Nephron progenitor cell (in vitro differentiated cells): Measurements from ENCODE around the gene RCOR2.

Experiments
- DNase-seq: peaks from one replicate; pipeline ENCODE4 v3.0.0; 2021
- H3K27ac Mint-ChIP-seq: 2 replicates; pipeline ENCODE4 v1.8.0; 2021; ENCODE audit warnings: mild to moderate bottlenecking, moderate library complexity, mixed read lengths
- H3K27me3 Mint-ChIP-seq: 2 replicates; pipeline ENCODE4 v1.8.0; 2021; ENCODE audit warnings: mild to moderate bottlenecking, low read depth, mixed read lengths; ENCODE audit not compliant: poor library complexity
- H3K36me3 Mint-ChIP-seq: 2 replicates; pipeline ENCODE4 v1.8.0; 2021; ENCODE audit warnings: low read depth, mixed read lengths
- H3K4me1 Mint-ChIP-seq: 2 replicates; pipeline ENCODE4 v1.8.0; 2021; ENCODE audit warnings: mixed read lengths
- H3K4me3 Mint-ChIP-seq: 2 replicates; pipeline ENCODE4 v1.8.0; 2021; ENCODE audit warnings: mild to moderate bottlenecking, moderate library complexity, mixed read lengths
- H3K9me3 Mint-ChIP-seq: 2 replicates; pipeline ENCODE4 v1.8.0; 2021; ENCODE audit warnings: mild to moderate bottlenecking, moderate library complexity, mixed read lengths
- TF ChIP-seq, protein P1 (sequence below): fragments of 200-600 bp; sonication (generic); IDR thresholded peaks from 2 replicates; pipeline ENCODE4 v1.5.0; 2021; ENCODE audit warnings: antibody characterized with exemption

RCOR2 gene

DNA sequence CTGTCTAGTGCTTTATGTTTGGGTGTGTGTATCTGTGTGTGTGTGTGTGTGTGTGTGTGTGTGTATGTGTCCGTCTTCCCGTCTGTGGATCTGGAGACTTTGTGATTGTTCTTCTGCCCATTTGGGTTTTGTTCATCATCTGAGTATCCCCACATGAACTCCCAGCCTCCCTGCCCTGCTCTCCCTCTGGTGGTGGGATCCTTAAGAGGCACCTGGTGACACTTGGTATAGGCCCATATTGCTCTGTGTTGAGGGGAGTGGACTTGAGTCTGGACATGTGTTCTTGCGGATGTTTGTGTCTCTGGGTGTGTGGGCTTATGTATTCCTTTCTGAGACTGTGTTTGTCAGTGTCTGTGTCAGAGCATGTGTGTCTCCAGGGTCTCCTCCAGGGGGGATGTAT lies 15.3 kb downstream of the RCOR2 start:
- Mint-ChIP-seq H3K9me3 (no peaks in the 10 kb centered on the region), H3K4me3 (no peak overlapping the region), H3K4me1 (peaks cover 15% of the 10 kb centered on the region), H3K27ac (peak overlapping the region; percentile 5), H3K27me3 (peaks cover 7% of the 10 kb centered on the region), H3K36me3 (peaks cover 51% of the 10 kb centered on the region)
- no peak for DNase-seq
- TF ChIP-seq, protein P1, sequence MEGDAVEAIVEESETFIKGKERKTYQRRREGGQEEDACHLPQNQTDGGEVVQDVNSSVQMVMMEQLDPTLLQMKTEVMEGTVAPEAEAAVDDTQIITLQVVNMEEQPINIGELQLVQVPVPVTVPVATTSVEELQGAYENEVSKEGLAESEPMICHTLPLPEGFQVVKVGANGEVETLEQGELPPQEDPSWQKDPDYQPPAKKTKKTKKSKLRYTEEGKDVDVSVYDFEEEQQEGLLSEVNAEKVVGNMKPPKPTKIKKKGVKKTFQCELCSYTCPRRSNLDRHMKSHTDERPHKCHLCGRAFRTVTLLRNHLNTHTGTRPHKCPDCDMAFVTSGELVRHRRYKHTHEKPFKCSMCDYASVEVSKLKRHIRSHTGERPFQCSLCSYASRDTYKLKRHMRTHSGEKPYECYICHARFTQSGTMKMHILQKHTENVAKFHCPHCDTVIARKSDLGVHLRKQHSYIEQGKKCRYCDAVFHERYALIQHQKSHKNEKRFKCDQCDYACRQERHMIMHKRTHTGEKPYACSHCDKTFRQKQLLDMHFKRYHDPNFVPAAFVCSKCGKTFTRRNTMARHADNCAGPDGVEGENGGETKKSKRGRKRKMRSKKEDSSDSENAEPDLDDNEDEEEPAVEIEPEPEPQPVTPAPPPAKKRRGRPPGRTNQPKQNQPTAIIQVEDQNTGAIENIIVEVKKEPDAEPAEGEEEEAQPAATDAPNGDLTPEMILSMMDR, result no peak

DNA sequence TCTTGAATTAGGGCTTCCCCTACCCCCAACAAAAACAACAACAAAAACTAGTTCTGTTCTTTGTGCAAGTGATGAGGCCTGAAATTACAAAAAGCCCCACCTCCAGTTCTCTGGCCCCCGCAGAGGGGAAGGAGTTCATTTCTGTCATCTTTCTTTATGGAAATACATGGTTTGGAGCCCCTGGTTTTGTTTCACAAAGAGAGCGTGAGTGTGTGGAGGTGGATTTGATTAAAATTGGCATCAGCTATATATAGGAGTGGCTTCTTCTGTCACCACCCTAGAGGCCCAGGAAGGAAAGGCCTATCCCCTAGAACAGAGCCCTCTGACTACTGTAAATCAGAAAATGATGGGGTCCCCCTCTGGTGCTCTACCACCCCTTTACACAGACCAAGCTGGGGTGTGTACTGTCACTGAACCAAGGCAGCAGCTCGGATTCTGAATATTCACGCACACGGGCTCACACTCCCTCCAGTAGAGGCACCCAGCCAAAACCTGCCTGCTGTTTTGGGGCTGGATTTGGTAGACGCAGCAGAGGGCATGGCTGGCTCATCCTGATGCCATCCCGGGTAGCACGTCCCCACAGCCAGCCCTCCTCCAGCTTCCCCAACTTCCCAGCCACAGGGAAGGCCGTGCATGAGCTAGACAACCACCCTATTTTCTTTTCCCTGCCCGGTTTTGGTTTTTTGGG lies 19.4 kb downstream of the RCOR2 start:
- DNase-seq, result no peak

DNA sequence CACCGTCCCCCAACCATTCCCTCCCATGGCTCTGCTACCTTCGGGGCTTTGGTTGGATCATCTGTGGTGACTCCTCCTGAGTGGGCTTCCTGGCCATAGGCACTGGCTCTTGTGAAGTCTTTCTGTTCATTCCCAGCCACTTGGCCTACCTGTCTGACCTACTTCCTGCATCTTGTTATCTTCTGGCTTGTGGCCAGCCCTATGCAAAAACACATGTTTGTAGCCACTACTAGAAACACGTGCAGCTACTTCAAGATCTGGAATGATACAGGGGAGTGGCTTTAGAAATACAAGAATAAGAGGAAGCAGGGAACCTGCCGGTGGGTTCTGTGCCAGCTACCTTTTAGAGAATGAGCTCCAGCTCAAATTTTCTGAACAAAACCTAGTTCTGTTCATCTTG lies 20.9 kb downstream of the RCOR2 start:
- H3K4me3 Mint-ChIP-seq, result no peak overlapping the region
- DNase-seq, result no peak
- peaks cover 7% of the 10 kb centered on the region for H3K9me3 Mint-ChIP-seq
- H3K27me3 Mint-ChIP-seq, result no peaks in the 10 kb centered on the region
- peaks cover 59% of the 10 kb centered on the region for H3K36me3 Mint-ChIP-seq
- TF ChIP-seq, protein P1, result no peak
- H3K4me1 Mint-ChIP-seq, result peaks cover 9% of the 10 kb centered on the region
- H3K27ac Mint-ChIP-seq, result no peak overlapping the region

More for the DNA sequence above, 19.4 kb downstream of the RCOR2 start:
- H3K4me3 Mint-ChIP-seq, result no peak overlapping the region
- no peak overlapping the region for H3K27ac Mint-ChIP-seq
- no peaks in the 10 kb centered on the region for H3K4me1 Mint-ChIP-seq
- H3K36me3 Mint-ChIP-seq, result peaks cover 69% of the 10 kb centered on the region
- H3K27me3 Mint-ChIP-seq, result peaks cover 4% of the 10 kb centered on the region
- TF ChIP-seq, protein P1, result no peak
- H3K9me3 Mint-ChIP-seq, result peaks cover 7% of the 10 kb centered on the region

DNA sequence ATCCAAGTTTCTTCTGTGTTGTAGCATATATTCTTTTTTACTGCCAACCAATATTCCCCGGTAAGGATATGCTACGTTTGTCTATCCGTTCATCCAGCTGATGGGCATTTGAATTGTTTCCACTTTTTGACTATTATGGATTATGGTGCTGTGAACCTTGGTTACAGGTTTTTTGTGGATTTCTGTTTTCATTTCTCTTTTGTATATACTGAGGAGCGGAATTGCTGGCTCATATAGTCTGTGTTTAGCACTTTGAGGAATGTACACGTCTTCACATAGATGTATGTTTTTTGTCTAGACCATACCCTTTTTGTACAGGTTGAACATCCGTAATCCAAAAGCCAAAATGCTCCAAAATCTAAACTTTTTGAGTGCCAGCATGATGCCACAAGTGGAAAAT lies 23.6 kb downstream of the RCOR2 start:
- H3K9me3 Mint-ChIP-seq, result peaks cover 7% of the 10 kb centered on the region
- no peaks in the 10 kb centered on the region for H3K27me3 Mint-ChIP-seq
- peaks cover 38% of the 10 kb centered on the region for H3K36me3 Mint-ChIP-seq
- TF ChIP-seq, protein P1, result no peak
- H3K4me3 Mint-ChIP-seq, result no peak overlapping the region
- peaks cover 33% of the 10 kb centered on the region for H3K4me1 Mint-ChIP-seq
- no peak overlapping the region for H3K27ac Mint-ChIP-seq
- no peak for DNase-seq

DNA sequence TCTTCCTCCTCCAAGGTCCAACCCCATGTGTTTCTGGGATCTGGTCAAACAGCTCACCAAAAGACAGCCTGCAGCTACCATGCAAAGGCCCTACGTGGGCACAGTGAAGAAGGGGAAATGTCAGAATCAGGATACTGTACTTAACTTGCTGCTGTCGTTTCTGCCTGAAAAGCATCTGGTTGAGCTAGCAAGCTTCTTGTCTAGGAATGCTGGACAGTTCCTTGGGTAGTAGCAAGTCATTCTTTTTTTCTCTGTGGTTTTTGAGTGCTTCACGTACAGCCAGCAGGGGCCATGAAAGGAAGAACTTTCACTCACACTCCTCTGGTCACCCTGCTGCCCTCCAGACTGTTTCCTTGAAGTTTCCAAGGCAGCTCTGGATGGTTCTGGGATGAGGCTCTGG lies 24.7 kb downstream of the RCOR2 start:
- peak overlapping the region; percentile 61 for H3K27ac Mint-ChIP-seq
- no peaks in the 10 kb centered on the region for H3K27me3 Mint-ChIP-seq
- no peak overlapping the region for H3K4me3 Mint-ChIP-seq
- H3K9me3 Mint-ChIP-seq, result peaks cover 7% of the 10 kb centered on the region
- peaks cover 34% of the 10 kb centered on the region for H3K36me3 Mint-ChIP-seq
- TF ChIP-seq, protein P1, result no peak
- no peak for DNase-seq
- H3K4me1 Mint-ChIP-seq, result peaks cover 45% of the 10 kb centered on the region

DNA sequence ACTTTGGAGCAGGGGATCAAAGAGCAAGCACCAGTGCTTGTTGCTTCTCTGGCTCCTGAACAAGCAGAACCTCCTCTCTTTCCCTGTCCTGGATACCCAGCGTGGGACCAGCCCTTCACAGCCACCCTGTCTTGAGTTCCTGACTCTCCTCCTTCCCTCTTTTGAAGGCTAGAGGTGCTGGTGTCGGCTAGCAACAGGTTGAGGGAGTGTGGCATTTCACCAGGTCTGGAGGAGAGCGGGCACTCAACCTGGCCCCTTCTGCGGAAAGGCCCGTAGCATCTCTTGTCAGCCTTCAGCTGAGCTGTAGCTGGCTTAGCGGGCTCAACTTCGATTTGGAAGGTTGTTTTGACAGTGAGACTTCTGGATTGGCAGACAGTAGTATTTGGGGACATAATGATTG lies 26.6 kb downstream of the RCOR2 start:
- Mint-ChIP-seq H3K27ac (no peak overlapping the region), H3K4me3 (no peak overlapping the region), H3K9me3 (peaks cover 7% of the 10 kb centered on the region), H3K4me1 (peaks cover 52% of the 10 kb centered on the region), H3K36me3 (peaks cover 17% of the 10 kb centered on the region), H3K27me3 (no peaks in the 10 kb centered on the region)
- no peak for DNase-seq
- TF ChIP-seq, protein P1, result no peak
